HG03460 (cell line): Measurements from ENCODE around the gene MX2.
A peak's percentile ranks its signal among the peaks of the same experiment; 100 is the strongest.
"Not testable (repeated sequence)": the region's sequence is repeated elsewhere in the genome, so short reads cannot be mapped to it uniquely, and the experiment has no call there.

Experiments
- ATAC-seq: cut with Tn5 transposase; IDR thresholded peaks from one replicate; pipeline ENCODE4 v1.9.1; 2021; ENCODE audit not compliant: unreplicated experiment

Gene MX2, protein sequence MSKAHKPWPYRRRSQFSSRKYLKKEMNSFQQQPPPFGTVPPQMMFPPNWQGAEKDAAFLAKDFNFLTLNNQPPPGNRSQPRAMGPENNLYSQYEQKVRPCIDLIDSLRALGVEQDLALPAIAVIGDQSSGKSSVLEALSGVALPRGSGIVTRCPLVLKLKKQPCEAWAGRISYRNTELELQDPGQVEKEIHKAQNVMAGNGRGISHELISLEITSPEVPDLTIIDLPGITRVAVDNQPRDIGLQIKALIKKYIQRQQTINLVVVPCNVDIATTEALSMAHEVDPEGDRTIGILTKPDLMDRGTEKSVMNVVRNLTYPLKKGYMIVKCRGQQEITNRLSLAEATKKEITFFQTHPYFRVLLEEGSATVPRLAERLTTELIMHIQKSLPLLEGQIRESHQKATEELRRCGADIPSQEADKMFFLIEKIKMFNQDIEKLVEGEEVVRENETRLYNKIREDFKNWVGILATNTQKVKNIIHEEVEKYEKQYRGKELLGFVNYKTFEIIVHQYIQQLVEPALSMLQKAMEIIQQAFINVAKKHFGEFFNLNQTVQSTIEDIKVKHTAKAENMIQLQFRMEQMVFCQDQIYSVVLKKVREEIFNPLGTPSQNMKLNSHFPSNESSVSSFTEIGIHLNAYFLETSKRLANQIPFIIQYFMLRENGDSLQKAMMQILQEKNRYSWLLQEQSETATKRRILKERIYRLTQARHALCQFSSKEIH

DNA sequence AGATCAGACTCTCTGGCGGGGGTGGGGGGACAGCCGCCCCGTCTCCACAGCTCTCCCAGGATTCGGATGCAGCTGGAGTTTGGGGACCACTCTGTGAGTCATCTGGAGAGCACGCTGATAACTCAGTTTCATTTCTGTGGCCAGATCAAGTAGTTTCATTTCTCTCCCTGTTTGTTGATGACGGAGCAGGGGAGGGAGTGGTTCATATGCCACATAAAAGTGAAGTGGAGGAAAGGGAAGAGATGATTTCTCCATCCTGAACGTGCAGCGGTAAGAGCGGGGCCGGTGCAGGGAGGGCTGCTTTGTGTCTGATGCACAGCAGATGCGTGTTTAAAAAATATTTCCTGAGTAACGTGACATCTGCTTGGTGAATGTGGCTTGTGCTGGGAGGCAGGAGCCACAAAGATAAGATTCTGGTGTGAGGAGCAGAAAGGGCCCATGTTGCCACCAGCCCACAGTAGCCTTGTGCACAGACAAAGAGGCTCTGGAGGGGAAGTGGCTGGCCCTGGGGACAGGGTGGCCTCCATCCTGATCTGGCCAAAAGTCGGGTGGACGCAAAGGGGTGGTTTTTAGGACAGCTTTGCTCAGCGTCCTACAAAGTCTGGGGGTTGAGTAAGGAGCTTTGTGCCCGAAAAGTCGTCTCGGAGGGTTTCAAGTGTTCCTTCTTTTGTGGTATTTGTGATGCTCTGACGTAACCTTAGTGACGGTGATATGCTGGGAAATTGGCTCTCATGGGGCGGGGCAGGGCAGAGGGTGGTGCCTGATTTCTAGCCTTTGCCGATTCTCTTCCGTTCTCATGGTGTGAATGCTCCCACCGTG lies at the start of gene MX2:
Gene MX2, plus strand, starts transcription at position 242 of the 819 bp plus-strand sequence. CDS start 14,880 bp downstream, outside the sequence.
- peak; percentile 49 for ATAC-seq

- ATAC-seq: not testable (repeated sequence)
Measured at GRCh38 chr21:41313285-41314164, 48.3 kb upstream of the MX2 start.

GRCh38 chr21:41315726-41316125 lies 46.1 kb upstream of the MX2 start:
- ATAC-seq: no peak

DNA sequence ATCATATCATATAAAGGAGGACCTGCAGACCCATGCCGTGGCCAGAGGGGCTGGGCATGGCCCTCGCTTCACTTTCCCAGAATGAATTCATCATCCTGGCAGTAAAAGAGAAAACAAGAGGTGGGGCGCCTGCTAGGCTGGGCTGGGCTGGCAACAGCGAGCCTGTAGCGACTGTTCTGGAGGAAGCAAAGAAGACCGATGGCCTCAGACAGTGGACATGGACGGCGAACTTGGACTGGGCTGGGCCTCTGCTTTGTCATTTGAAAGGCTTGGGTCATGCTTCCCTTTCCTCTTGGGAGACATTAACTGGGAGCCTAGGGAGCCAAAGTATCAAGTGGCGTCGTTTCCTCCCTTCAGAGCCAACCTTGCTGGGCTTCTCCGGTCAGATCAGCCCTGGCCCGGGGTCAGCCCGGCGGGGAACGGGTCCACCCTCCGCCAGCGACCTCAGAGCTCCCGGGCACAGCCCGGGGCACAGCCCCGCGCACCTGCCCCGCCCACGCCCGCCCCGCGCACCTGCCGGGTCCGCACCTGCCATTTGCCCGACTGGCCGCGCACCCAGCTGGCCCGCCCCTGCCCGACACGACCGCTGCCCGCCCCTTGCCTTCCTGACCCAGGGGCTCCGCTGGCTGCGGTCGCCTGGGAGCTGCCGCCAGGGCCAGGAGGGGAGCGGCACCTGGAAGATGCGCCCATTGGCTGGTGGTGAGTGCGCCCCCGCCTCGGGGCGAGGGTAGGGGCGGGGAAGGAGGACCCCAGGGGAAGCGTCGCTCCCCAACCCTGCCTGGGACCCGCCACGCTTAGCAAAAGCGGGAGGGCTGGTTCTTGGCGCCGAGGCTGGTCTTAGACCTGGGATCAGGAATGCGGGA lies 45.4 kb upstream of the MX2 start, which contains the start of gene FAM3B:
Gene FAM3B, plus strand, starts transcription at position 602 of the 863 bp plus-strand sequence. Its CDS starts 79 bp downstream, at position 681.
- no peak for ATAC-seq

- no peak for ATAC-seq
Measured at GRCh38 chr21:41317063-41317392, 44.8 kb upstream of the MX2 start.

GRCh38 chr21:41317458-41317857 lies 44.4 kb upstream of the MX2 start:
- ATAC-seq: no peak

DNA sequence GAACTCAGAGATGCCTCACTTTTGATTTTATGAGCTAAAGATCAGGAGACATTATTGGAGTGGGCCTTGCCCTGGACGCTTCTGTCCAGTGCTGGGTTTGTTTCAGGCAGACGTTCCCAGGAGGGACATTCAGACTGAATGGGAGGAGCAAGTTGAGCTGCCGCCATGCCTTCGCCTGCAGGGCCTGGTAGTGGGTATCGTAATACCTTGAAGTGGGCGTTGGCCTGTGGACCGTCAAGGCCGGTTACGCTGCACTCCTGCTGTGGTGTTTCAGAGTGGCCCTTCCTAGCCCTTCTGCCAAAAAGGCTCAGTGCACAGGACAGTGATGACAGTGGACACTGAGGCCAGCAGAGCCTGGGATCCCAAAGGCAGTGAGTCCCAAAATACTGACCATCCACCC lies 43.6 kb upstream of the MX2 start:
- ATAC-seq: no peak

DNA sequence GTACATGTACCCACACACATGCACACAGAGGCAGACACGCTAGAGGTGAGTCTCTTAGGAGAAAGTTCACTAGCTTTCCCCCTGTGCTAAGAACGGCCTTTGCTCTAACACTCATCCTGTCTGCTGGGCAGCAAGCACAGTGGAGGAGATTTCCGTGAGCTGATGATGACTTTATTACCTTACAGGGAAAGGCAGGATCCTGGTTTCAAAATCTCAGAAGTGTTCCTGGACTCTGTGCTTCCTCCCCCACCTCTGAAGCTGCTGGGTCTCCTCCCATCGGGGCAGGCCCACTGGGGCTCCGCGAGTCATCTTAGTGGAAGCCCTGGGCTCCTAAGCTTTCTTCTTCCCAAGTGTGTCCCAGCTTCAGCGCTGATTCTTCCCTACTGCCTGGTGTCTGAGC lies 42.6 kb upstream of the MX2 start:
- no peak for ATAC-seq

GRCh38 chr21:41321211-41321907 lies 40.5 kb upstream of the MX2 start:
- ATAC-seq: no peak

DNA sequence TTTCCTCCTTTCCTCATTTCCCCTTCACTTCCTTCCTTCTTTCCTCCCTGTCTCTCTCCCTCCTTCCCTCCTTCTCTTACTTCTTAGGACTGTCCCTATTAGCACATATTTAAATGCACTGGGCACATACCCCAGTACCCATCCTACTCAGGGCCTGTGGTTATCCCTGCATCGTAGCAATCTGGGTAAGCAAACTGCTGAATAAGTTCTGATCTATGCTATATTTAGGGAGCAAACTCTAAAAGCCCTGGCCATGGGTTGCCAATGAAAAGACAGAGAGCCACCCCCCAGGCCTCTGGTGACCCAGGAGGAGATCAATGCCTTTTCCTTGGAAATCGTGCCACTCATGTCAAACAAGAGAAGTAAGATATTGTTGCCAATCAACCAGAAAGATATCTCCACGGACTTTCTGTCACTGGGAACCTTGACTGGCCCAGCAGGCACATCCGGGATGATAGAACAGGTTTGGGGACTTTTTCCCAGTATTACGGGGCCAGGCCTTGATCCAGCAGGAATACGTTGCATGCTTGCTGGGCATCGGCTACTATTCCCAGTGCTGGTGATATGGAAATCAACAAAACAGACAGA lies 39.8 kb upstream of the MX2 start:
- no peak for ATAC-seq

DNA sequence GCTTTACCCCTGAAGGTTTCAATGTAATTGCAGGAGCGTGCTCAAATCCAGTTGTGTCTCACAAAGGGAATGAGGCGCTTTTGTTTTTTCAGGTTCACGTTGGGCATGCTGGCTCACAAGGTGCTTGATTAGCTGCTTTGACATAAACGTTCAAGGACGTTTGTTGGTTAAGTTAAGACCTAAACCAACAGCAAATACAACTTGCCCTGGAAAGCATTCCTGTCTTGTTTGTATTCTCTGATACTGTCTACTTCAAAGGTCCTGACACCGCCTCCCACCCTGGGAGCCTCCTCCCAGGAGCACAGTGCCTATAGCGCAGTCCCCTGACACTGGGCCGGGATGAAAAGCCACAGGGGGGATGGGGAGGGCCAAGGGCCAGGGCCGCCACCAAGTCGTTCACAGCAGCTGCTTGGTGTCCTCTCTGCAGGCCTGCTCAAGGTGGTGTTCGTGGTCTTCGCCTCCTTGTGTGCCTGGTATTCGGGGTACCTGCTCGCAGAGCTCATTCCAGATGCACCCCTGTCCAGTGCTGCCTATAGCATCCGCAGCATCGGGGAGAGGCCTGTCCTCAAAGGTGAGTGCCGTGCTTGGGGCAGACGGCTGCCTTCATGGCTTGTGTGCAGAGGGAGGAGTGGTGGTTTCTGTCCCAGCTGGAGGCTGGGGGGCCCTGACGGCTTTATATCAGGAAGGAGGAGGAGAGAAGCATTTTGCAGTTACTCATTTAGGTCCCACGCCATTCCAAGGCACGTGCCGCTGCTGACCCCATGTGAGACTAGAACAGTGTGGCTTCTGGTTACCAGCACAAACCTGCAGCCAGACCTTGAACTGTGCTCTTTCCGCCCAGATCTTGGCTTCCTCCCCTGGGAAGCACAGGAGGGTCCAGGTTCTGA lies 39.1 kb upstream of the MX2 start:
- no peak for ATAC-seq

- ATAC-seq: no peak
Measured at GRCh38 chr21:41325138-41325912, 36.5 kb upstream of the MX2 start.

- no peak for ATAC-seq
Measured at GRCh38 chr21:41326414-41327080, 35.3 kb upstream of the MX2 start.

GRCh38 chr21:41327753-41328152 lies 34.1 kb upstream of the MX2 start:
- no peak for ATAC-seq

- no peak for ATAC-seq
Measured at GRCh38 chr21:41328660-41329607, 32.9 kb upstream of the MX2 start.
